B cell (primary cell): Measurements from ENCODE around the gene SERPINB1. TPM values are rescaled to one million over a fixed set of nuclear protein-coding genes. Genes with fewer than 3 reads are reported as not detected.
"Not testable (repeated sequence)": the region's sequence is repeated elsewhere in the genome, so short reads cannot be mapped to it uniquely, and the experiment has no call there.

Experiments
- ATAC-seq: fragments of 200-7000 bp; cut with Tn5 transposase; one replicate; pipeline ENCODE4 v1.10.0; 2021; ENCODE audit warnings: low read depth, mild to moderate bottlenecking, moderate number of reproducible peaks, moderate library complexity
- CTCF ChIA-PET: fragments of 350-600 bp; sonication (Branson Sonifier 250); formaldehyde crosslinking; loops from one replicate; lab custom pipeline; 2021; ENCODE audit warnings: antibody characterized with exemption, inconsistent platforms; lab: Charles Lee
- POLR2A ChIA-PET: fragments of 350-600 bp; sonication (Branson Sonifier 250); formaldehyde crosslinking; loops from one replicate; lab custom pipeline; 2021; ENCODE audit warnings: antibody characterized with exemption; lab: Charles Lee
- DNase-seq: peaks from one replicate; pipeline ENCODE4 v3.0.0; 2013
- H2AFZ ChIP-seq: 2 replicates; pipeline ENCODE4 v1.6.1; 2012; ENCODE audit warnings: mild to moderate bottlenecking, low read depth, low read length; ENCODE audit not compliant: insufficient read depth, poor library complexity, severe bottlenecking
- H3K27ac ChIP-seq, 2 donors: 1 replicate in 1 of 2; 2 replicates in 1 of 2; pipeline ENCODE4 v1.5.1; 2012 to 2013; ENCODE audit warnings: low read length in 2 of 2, mild to moderate bottlenecking in 2 of 2, moderate library complexity in 1 of 2
- H3K27me3 ChIP-seq, 4 experiments: fragments of 200-600 bp in 1 of 4; sonication (generic) in 1 of 4; replicated peaks in 1 of 4; 1 replicate in 2 of 4; 2 replicates in 2 of 4; pipeline versions ENCODE4 v1.6.1 to v1.7.0; 2013 to 2016; ENCODE audit warnings: low read length in 3 of 4, mild to moderate bottlenecking in 2 of 4, mixed read lengths in 1 of 4, moderate library complexity in 1 of 4; ENCODE audit not compliant: insufficient read depth in 4 of 4, control insufficient read depth in 3 of 4; ENCODE audit errors: control extremely low read depth in 1 of 4
- H3K36me3 ChIP-seq, 2 experiments: replicated peaks in 1 of 2; 1 replicate in 1 of 2; 2 replicates in 1 of 2; pipeline versions ENCODE4 v1.6.1 to v1.7.1; 2013; ENCODE audit warnings: low read length in 1 of 2; ENCODE audit not compliant: insufficient read depth in 2 of 2, control insufficient read depth in 1 of 2; ENCODE audit errors: control extremely low read depth in 1 of 2, extremely low read depth in 1 of 2
- H3K4me1 ChIP-seq, 2 donors: fragments of 200-600 bp in 1 of 2; sonication (generic) in 1 of 2; 1 replicate in 1 of 2; 2 replicates in 1 of 2; pipeline versions ENCODE4 v1.5.1 to v1.6.1; 2013 to 2017; ENCODE audit warnings: low read length in 2 of 2; ENCODE audit not compliant: control insufficient read depth in 2 of 2, insufficient read depth in 2 of 2
- H3K4me2 ChIP-seq: replicated peaks from 2 replicates; pipeline ENCODE3; 2012; ENCODE audit warnings: mild to moderate bottlenecking, low read depth, low read length; ENCODE audit not compliant: poor library complexity, severe bottlenecking
- H3K4me3 ChIP-seq, 5 experiments: fragments of 200-600 bp in 1 of 5; sonication (generic) in 1 of 5; 1 replicate in 3 of 5; 2 replicates in 2 of 5; pipeline versions ENCODE4 v1.5.1 to v1.7.0; 2011 to 2016; ENCODE audit warnings: low read length in 4 of 5, mild to moderate bottlenecking in 4 of 5, low read depth in 2 of 5, control low read depth in 1 of 5, moderate library complexity in 1 of 5; ENCODE audit not compliant: insufficient read depth in 1 of 5; ENCODE audit errors: control extremely low read depth in 1 of 5, extremely low read depth in 1 of 5
- H3K79me2 ChIP-seq: fragments of 200-600 bp; sonication (generic); one replicate; pipeline ENCODE4 v1.6.0; 2016; ENCODE audit warnings: low read length; ENCODE audit not compliant: control insufficient read depth, insufficient read depth
- H3K9ac ChIP-seq: fragments of 200-600 bp; sonication (generic); 2 replicates; pipeline ENCODE4 v1.6.1; 2017; ENCODE audit warnings: mild to moderate bottlenecking, low read length, moderate library complexity
- H3K9me3 ChIP-seq, 3 donors: one replicate each; pipeline versions ENCODE4 v1.6.1 to v1.7.1; 2013; ENCODE audit warnings: low read length in 2 of 3; ENCODE audit not compliant: control insufficient read depth in 2 of 3, insufficient read depth in 1 of 3; ENCODE audit errors: control extremely low read depth in 1 of 3
- H4K20me1 ChIP-seq: 2 replicates; pipeline ENCODE4 v1.6.0; 2012; ENCODE audit warnings: mild to moderate bottlenecking, low read length; ENCODE audit not compliant: insufficient read depth, control insufficient read depth, poor library complexity, severe bottlenecking
- H3K27ac Mint-ChIP-seq: one replicate; pipeline ENCODE4 v1.8.0; 2021; ENCODE audit warnings: mixed read lengths
- H3K27me3 Mint-ChIP-seq: one replicate; pipeline ENCODE4 v1.8.0; 2021; ENCODE audit warnings: mixed read lengths
- H3K4me1 Mint-ChIP-seq: one replicate; pipeline ENCODE4 v1.8.0; 2021; ENCODE audit warnings: mixed read lengths
- H3K4me3 Mint-ChIP-seq: one replicate; pipeline ENCODE4 v1.8.0; 2021; ENCODE audit warnings: mixed read lengths
- H3K9me3 Mint-ChIP-seq: one replicate; pipeline ENCODE4 v1.8.0; 2022; ENCODE audit warnings: mixed read lengths; ENCODE audit not compliant: insufficient read depth
- CTCF ChIP-seq: fragments of 200-600 bp; IDR thresholded peaks from one replicate; pipeline ENCODE4 v1.8.0; 2022; ENCODE audit warnings: antibody characterized with exemption, mild to moderate bottlenecking
- EZH2 ChIP-seq: IDR thresholded peaks from 2 replicates; pipeline ENCODE4 v1.6.1; 2012; ENCODE audit warnings: borderline replicate concordance, low read depth, mild to moderate bottlenecking, moderate library complexity, low read length; ENCODE audit not compliant: insufficient read depth, poor library complexity, severe bottlenecking
- WGBS: methylation state at CpG from one replicate; pipeline ENCODE4 v1.1.5; 2013; ENCODE audit warnings: missing lambda C conversion rate; ENCODE audit not compliant: insufficient coverage; 5-methylcytosine and 5-hydroxymethylcytosine counted together
- intact Hi-C: fragments of 100-400 bp; cut with micrococcal nuclease; formaldehyde crosslinking; loops from one replicate; pipeline ENCODE4 v1.10.0; 2022
- polyA plus RNA-seq: library from polyadenylated mRNA; depleted of rRNA; stranded (reverse); fragments of >200 nt; gene quantifications from 2 replicates; pipeline ENCODE4 v1.2.3, GENCODE V29; 2012
- total RNA-seq, 2 donors: library from RNA; stranded (reverse); fragments of 120-200 nt in 1 of 2; gene quantifications; 1 replicate in 1 of 2; 2 replicates in 1 of 2; pipeline versions ENCODE4 v1.2.3 to v1.2.4, GENCODE V29; 2013 to 2022

The SERPINB1 gene
- total and polyA plus RNA-seq, 2 donors (not counting 1 experiment from before 2014, with no cell fraction given), result 23.2 to 52.5 TPM

- Histone ChIP-seq H3K9me3 (no peaks in the 10 kb centered on the region), H3K4me1 (no peaks in the 10 kb centered on the region), H4K20me1 (no peaks in the 10 kb centered on the region), H3K4me3 (no peak overlapping the region), H3K36me3 (no peaks in the 10 kb centered on the region), H2AFZ (no peak overlapping the region), H3K79me2 (peaks cover 6% of the 10 kb centered on the region), H3K4me2 (no peak overlapping the region), H3K27ac (no peak overlapping the region), H3K27me3 (no peaks in the 10 kb centered on the region), H3K9ac (no peak overlapping the region)
- WGBS, result 95% methylated on average over 7 of the region's 7 CpGs
- H3K9me3 Mint-ChIP-seq, result no peaks in the 10 kb centered on the region
- ATAC-seq, result no peak
- no peaks in the 10 kb centered on the region for H3K27me3 Mint-ChIP-seq
- H3K4me1 Mint-ChIP-seq, result no peaks in the 10 kb centered on the region
- H3K4me3 Mint-ChIP-seq, result no peak overlapping the region
- no peak for DNase-seq
- no peak for TF ChIP-seq EZH2
- intact Hi-C loops, result no loop called here
- H3K27ac Mint-ChIP-seq, result no peak overlapping the region
- ChIA-PET CTCF (interaction anchor here (1.6 kb wide), 1 partner anchor 12 kb away, joined by 6 read pairs; no protein-coding TSS in a partner anchor), POLR2A (no interaction called here)
Measured at GRCh38 chr6:2803731-2804429, 37.8 kb downstream of the SERPINB1 start.

- Mint-ChIP-seq H3K4me1 (no peaks in the 10 kb centered on the region), H3K27ac (no peak overlapping the region), H3K4me3 (no peak overlapping the region), H3K27me3 (no peaks in the 10 kb centered on the region), H3K9me3 (no peaks in the 10 kb centered on the region)
- no peak overlapping the region for H2AFZ ChIP-seq
- no peak overlapping the region for H3K4me3 ChIP-seq
- H3K4me2 ChIP-seq, result no peak overlapping the region
- DNase-seq, result no peak
- ChIA-PET CTCF (interaction anchor here (1.6 kb wide), 1 partner anchor 11 kb away, joined by 6 read pairs; no protein-coding TSS in a partner anchor), POLR2A (no interaction called here)
- H3K27me3 ChIP-seq, result no peaks in the 10 kb centered on the region
- H3K79me2 ChIP-seq, result peaks cover 6% of the 10 kb centered on the region
- intact Hi-C loops, result no loop called here
- WGBS, result 100% methylated on average over 7 of the region's 8 CpGs
- no peaks in the 10 kb centered on the region for H3K4me1 ChIP-seq
- H4K20me1 ChIP-seq, result no peaks in the 10 kb centered on the region
- TF ChIP-seq CTCF, result no peak
- TF ChIP-seq EZH2, result no peak
- no peaks in the 10 kb centered on the region for H3K9me3 ChIP-seq
- no peak overlapping the region for H3K27ac ChIP-seq
- no peak overlapping the region for H3K9ac ChIP-seq
- no peaks in the 10 kb centered on the region for H3K36me3 ChIP-seq
- no peak for ATAC-seq
Measured at GRCh38 chr6:2802521-2803060, 39.1 kb downstream of the SERPINB1 start.

GRCh38 chr6:2801687-2802086 lies 40.0 kb downstream of the SERPINB1 start:
- intact Hi-C loops, H3K27ac Mint-ChIP-seq, POLR2A ChIA-PET, H3K27me3 ChIP-seq, H4K20me1 ChIP-seq, H3K4me3 Mint-ChIP-seq, H3K4me1 ChIP-seq, H3K4me2 ChIP-seq, H3K9me3 ChIP-seq, CTCF ChIA-PET, ATAC-seq, H2AFZ ChIP-seq, H3K27ac ChIP-seq, H3K9me3 Mint-ChIP-seq, H3K27me3 Mint-ChIP-seq, H3K79me2 ChIP-seq, DNase-seq, H3K4me3 ChIP-seq, H3K9ac ChIP-seq, H3K4me1 Mint-ChIP-seq, H3K36me3 ChIP-seq: not testable (repeated sequence)
- WGBS, result 94% methylated on average over 2 of the region's 4 CpGs
